Activated T-cell treated with anti-CD3 and anti-CD28 coated beads, Interleukin-2, amount 50 U/mL, for 4 hours (primary cell): Measurements from ENCODE around the gene CUL3. TPM values are rescaled to one million over a fixed set of nuclear protein-coding genes. Genes with fewer than 3 reads are reported as not detected.

Experiments used
- ATAC-seq, 2 donors: fragments of 200-7000 bp; cut with Tn5 transposase; one replicate each; pipeline ENCODE4 v1.10.0; 2021
- DNase-seq: peaks from one replicate; pipeline ENCODE4 v3.0.0-alpha.2; 2020
- H3K27me3 Mint-ChIP-seq: one replicate; pipeline ENCODE4 v1.8.0; 2021; ENCODE audit warnings: low read depth, mixed read lengths
- H3K36me3 Mint-ChIP-seq: one replicate; pipeline ENCODE4 v1.8.0; 2022; ENCODE audit warnings: mixed read lengths; ENCODE audit not compliant: insufficient read depth
- H3K4me1 Mint-ChIP-seq: one replicate; pipeline ENCODE4 v1.8.0; 2021; ENCODE audit warnings: low read depth, mixed read lengths
- H3K4me3 Mint-ChIP-seq: one replicate; pipeline ENCODE4 v1.8.0; 2021; ENCODE audit warnings: mild to moderate bottlenecking, moderate library complexity, mixed read lengths
- H3K9me3 Mint-ChIP-seq: one replicate; pipeline ENCODE4 v1.8.0; 2021; ENCODE audit warnings: mixed read lengths
- total RNA-seq, 3 donors: library from RNA; stranded (reverse); gene quantifications; one replicate each; pipeline ENCODE4 v1.2.1, GENCODE V29; 2021

Gene CUL3
- total RNA-seq, 3 donors from 2014 or later, result 83.4 to 88.8 (median 85.2) TPM

DNA sequence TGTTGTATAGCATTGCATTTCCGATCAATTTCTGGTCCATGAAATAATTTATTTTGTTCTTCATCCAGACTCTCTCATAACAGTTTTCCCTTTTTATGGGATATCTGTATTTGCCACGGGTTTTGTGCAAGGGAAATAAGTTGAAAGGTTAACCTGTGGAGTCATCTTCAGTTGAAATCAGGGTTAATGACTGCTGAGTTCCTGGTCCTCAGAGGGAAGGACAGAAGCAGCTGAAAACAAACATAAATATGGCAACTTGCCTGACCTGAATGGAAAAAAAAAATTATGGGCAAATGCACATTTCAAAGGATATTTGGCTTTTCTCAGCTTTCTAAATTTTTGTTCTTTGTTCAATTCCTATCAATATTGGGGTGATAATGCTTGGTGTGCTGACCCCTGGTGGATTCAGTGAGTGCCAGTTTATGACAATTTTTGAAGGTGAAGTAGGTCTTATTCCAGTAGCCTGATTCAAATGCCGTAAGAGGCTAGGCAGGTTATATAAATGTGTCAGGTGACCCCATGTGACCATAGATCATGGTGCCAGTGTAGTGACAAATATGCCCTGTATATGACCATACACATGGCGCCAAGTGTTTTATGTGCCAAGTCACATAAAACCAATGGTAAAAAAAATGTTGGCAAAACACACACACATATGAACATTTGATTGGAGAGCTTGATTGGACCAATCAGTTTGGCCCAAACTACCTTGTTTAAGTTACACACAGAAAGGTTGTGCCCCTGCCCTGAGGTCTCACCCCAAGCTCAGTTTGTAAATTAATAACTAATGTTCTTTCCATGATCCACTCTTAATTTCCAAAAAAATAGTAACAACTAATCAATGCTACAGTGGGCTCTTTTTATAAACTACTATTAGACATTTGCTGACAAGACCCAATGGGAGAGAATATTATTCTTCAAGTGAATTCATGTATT, 135.7 kb downstream of the CUL3 start:
- no peak overlapping the region for H3K4me3 Mint-ChIP-seq
- no peaks in the 10 kb centered on the region for H3K9me3 Mint-ChIP-seq
- no peaks in the 10 kb centered on the region for H3K36me3 Mint-ChIP-seq
- no peaks in the 10 kb centered on the region for H3K4me1 Mint-ChIP-seq
- no peak for DNase-seq
- peaks cover 3% of the 10 kb centered on the region for H3K27me3 Mint-ChIP-seq
- ATAC-seq, result no peak

DNA sequence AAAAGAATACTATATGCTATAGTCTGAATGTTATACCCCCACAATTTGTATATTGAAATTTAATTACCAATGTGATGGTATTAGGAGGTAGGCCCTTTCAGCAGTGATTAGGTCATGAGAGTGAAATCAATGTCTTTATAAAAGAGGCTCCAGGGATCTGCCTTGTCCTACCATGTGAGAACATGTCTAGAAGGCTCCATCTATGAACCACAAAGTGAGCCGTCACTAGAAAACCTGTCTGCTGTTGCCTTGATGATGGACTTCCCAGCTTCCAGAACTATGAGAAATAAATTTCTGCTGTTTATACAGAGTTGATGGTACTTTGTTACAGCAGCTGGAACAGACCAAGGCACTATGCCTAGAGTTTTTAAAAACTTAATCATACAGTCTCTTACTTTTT, 136.9 kb downstream of the CUL3 start:
- DNase-seq (no peak), ATAC-seq (no peak)
- Mint-ChIP-seq H3K9me3 (no peaks in the 10 kb centered on the region), H3K27me3 (peaks cover 14% of the 10 kb centered on the region), H3K4me1 (peaks cover 3% of the 10 kb centered on the region), H3K4me3 (no peak overlapping the region), H3K36me3 (no peaks in the 10 kb centered on the region)

DNA sequence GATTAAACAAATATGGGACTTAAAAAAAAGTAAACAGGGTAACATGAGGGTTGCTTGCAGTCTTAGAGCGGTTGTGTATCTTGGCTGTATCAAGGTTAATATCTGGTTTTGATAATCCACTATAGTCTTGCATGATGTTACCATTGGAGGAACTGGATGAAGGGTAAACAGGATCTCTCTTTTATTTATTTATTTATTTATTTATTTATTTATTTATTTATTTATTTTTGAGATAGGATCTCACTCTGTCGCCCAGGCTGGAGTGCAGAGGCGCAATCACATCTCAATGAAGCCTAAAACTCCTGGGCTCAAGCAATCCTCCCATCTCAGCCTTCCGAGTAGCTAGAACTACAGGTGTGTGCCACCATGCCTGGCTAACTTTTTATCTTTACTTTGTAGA, 140.4 kb downstream of the CUL3 start:
- Mint-ChIP-seq H3K27me3 (peaks cover 36% of the 10 kb centered on the region), H3K9me3 (no peaks in the 10 kb centered on the region), H3K4me3 (no peak overlapping the region), H3K4me1 (peaks cover 11% of the 10 kb centered on the region), H3K36me3 (no peaks in the 10 kb centered on the region)
- DNase-seq, result no peak
- no peak for ATAC-seq

DNA sequence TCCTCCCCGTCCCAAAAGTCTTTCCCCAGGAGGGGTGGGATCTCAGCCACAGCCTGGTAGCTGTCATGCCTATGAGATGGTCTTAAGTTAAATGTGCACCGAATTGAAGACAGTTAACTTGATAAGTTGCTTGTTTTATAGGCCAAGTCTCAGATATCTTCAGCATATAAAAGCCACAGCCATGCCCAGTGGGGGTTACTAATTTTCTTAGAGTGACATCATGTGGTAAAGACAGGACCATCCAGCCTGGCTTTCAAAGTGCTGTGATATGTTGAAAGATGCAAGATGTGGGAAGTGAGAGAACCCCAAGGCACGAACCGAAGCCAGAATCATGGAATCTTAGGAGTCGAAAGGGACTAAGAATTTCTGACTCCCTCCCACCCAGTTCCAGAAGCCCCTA, 141.1 kb downstream of the CUL3 start:
- peaks cover 11% of the 10 kb centered on the region for H3K4me1 Mint-ChIP-seq
- DNase-seq (no peak), ATAC-seq (no peak)
- H3K36me3 Mint-ChIP-seq, result no peaks in the 10 kb centered on the region
- no peak overlapping the region for H3K4me3 Mint-ChIP-seq
- H3K9me3 Mint-ChIP-seq, result no peaks in the 10 kb centered on the region
- peaks cover 36% of the 10 kb centered on the region for H3K27me3 Mint-ChIP-seq

DNA sequence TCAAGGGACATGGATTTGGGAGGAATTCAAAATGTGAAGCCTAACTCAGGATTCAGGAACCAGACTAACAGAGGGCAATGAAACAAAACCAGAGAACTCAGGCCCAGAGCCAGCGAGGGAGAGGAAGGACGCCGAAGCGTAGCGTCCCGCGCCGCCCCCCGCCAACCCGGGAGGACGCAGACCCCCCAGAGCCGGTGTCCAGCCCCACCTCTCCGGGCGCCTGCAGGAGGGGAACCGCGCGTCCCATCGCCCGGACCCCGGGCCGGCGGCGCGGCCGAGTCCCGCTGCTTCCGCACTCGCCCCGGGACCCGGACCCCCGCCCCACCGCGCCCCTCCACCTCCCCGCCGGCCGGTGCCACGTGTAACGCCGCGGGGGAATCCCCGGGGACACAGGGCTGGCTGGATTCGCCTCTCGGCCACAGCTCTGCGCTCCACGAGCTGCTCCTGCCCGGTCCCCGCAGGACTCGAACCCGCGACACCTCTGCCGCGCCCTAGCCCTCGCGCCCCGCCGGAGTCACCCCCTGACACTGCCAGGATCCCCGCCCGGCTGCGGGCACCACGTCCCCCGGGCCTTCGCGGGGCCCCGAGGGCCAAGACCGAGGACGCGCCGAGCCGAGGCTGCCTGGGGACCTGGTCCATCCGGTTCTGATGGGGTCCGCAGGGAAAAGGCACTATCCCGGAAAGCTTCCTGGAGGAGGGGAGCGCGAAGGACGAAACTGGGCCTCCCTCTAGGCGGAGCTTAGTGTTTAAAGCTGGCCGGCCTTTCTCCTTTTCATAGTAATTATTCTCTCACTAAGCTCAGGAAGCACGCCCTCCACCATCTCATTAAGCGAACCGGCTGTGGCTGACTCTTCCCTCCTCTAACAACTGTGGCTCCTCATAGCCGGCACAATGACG, 142.8 kb downstream of the CUL3 start:
- Mint-ChIP-seq H3K9me3 (no peaks in the 10 kb centered on the region), H3K36me3 (no peaks in the 10 kb centered on the region), H3K27me3 (peaks cover 36% of the 10 kb centered on the region), H3K4me3 (peak overlapping the region; percentile 68), H3K4me1 (peaks cover 11% of the 10 kb centered on the region)
- peak; percentile 35 to 59 for ATAC-seq
- DNase-seq, result no peak

DNA sequence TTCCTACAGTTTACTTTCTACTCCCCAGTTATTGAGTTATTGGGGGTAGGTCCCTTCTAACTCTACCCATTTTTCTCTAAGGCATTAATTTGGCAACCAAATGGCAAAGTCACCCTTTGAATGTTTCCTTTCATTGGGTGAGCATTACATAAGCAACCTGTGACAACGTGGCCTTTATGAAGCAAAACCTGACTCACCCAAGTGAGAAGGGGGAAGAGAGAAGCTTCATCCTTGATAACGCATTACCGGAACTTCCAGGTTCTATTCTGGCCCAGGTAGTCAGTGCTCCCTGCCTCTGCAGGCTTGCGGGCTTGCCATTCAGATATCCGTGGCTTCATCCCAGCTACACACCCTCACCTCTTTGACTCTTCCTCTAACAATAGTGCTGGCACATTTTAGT, 144.2 kb downstream of the CUL3 start:
- ATAC-seq, result no peak
- DNase-seq, result no peak
- Mint-ChIP-seq H3K4me1 (peaks cover 11% of the 10 kb centered on the region), H3K9me3 (no peaks in the 10 kb centered on the region), H3K4me3 (no peak overlapping the region), H3K27me3 (peaks cover 36% of the 10 kb centered on the region), H3K36me3 (no peaks in the 10 kb centered on the region)

DNA sequence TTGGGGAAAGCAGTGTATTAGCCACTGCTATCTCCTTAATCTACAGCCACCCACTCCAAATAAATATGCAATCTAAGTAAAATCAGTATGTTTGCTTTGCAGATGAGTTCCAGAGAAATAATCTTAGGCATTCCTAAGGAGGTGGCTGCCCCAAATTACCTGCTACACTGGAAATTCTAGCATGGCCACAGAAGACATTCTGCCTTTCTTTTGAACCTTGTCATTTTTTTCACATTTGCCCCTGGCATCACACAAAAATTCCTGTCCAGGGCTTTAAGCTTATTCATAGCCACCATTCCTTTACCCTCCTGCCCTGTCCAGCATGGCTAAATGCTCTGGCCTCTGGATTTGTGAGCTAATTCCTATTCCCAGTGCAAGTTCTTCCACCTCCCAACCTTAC, 146.4 kb downstream of the CUL3 start:
- no peak for DNase-seq

DNA sequence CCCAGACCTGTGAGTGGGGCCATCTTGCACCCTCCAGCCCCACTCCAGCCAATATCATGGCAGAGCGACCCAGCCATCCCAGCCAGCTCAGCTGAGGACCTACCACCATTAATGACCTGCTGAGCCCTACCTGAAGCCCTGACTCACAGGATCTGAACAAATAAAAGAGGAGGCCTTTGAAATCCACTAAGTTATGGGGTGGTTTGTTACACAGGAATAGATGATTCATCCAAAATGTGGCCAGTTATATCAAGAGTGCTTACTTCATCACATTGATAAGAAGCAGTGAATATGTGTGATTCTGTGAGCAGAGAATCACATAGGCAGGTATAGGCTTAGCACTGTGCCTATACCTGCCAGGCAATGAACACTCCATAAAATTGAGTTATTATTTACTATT, 148.5 kb downstream of the CUL3 start:
- H3K9me3 Mint-ChIP-seq, result no peaks in the 10 kb centered on the region
- H3K36me3 Mint-ChIP-seq, result no peaks in the 10 kb centered on the region
- no peak for DNase-seq
- peak; percentile 27 to 35 for ATAC-seq
- peaks cover 21% of the 10 kb centered on the region for H3K27me3 Mint-ChIP-seq
- H3K4me1 Mint-ChIP-seq, result peaks cover under 1% of the 10 kb centered on the region
- H3K4me3 Mint-ChIP-seq, result no peak overlapping the region

More for the DNA sequence above, 146.4 kb downstream of the CUL3 start:
- no peak for ATAC-seq
- peaks cover 31% of the 10 kb centered on the region for H3K27me3 Mint-ChIP-seq
- peaks cover 10% of the 10 kb centered on the region for H3K4me1 Mint-ChIP-seq
- H3K4me3 Mint-ChIP-seq, result no peak overlapping the region
- no peaks in the 10 kb centered on the region for H3K36me3 Mint-ChIP-seq
- H3K9me3 Mint-ChIP-seq, result no peaks in the 10 kb centered on the region

DNA sequence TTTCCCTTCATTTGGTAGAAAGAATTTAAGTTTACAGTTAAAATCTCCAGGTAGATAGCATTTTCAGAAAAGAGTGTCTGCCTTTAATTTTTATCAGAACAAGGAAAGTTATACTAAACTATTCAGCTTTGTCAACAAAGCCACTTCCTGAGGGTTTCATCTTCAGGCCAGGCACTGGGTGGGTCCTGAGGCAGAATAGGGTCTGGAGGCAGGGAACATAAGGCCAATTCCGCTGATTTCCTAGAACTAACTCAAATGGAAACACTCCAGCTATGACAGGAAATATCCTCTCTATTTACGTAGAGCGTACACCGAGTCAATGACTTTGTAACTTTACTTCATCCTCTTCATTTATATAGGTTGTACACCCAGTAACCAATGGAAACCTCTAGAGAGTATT, 150.5 kb downstream of the CUL3 start:
- no peaks in the 10 kb centered on the region for H3K36me3 Mint-ChIP-seq
- no peak for DNase-seq
- no peak overlapping the region for H3K4me3 Mint-ChIP-seq
- ATAC-seq, result no peak
- no peaks in the 10 kb centered on the region for H3K9me3 Mint-ChIP-seq
- H3K4me1 Mint-ChIP-seq, result no peaks in the 10 kb centered on the region
- H3K27me3 Mint-ChIP-seq, result peaks cover 13% of the 10 kb centered on the region

DNA sequence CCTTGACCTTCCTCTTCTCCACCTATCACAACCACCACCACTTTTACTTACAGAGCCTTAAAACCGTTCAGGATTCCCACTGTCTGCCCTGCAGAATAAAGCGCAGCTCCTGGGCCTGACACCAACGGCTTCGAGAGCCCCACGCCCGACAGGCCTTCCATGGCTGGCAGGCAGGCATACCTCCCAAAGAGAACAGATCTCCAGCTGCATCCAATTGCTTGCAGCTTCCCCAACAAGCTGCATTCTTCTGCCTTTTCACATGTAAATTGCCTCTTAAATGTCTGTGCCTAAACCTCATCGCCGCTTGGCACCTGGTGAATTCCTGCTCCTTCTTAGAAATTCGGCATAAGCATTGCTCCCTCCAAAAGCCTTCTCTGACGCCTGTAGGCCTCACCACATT, 151.7 kb downstream of the CUL3 start:
- Mint-ChIP-seq H3K9me3 (no peaks in the 10 kb centered on the region), H3K4me1 (no peaks in the 10 kb centered on the region)

DNA sequence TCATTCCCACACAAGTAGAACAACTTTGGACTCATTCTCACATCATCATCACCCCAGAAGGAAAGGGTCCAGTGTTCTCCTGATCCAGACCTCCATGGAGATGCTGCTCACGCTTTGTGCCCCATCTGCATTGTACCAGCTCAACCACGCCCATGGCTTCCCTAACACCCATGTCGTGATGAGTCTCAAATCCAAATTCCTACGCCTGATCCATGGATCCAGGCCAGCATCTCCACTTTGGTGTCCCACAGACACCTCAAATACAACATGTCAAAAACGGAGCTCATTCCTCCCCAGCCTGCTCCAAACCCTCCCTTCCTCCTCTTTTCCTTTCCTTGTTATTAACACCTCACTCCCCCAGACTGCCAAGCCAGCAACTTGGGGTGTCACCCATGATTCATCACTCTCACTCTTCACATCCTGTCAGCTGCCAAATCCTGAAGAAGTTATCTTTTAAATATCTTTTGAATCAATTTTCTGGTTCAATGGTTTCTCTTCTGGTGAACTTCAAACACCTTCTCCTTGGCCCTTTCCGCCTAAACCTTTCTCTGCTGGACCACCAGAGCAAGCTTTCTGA, 153.1 kb downstream of the CUL3 start:
- Mint-ChIP-seq H3K36me3 (no peaks in the 10 kb centered on the region), H3K27me3 (peaks cover 15% of the 10 kb centered on the region), H3K9me3 (no peaks in the 10 kb centered on the region), H3K4me3 (no peak overlapping the region), H3K4me1 (no peaks in the 10 kb centered on the region)
- ATAC-seq, result no peak
- no peak for DNase-seq

More for the DNA sequence above, 151.7 kb downstream of the CUL3 start:
- Mint-ChIP-seq H3K27me3 (peaks cover 15% of the 10 kb centered on the region), H3K36me3 (no peaks in the 10 kb centered on the region), H3K4me3 (no peak overlapping the region)
- no peak for DNase-seq
- ATAC-seq, result no peak

DNA sequence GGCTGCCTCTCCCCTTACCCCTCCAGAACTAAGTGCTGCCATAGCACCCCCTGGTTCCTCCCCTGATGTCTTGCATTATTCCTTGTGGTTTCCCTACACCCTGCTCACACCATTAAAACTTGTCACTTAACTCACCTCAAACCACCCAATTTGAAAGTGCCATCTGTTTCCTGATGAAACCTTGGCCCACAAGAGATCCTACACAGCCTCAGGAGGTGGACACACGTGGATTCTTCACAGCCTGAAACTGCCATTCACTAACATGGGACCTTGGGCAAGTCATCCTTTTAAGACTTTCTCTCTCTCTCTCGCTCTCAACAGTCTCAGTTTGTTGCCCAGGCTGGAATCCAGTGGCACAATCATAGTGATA, 155.7 kb downstream of the CUL3 start:
- Mint-ChIP-seq H3K27me3 (peaks cover 12% of the 10 kb centered on the region), H3K4me3 (no peak overlapping the region), H3K36me3 (no peaks in the 10 kb centered on the region), H3K4me1 (no peaks in the 10 kb centered on the region), H3K9me3 (peaks cover 4% of the 10 kb centered on the region)
- DNase-seq, result no peak
- no peak for ATAC-seq

DNA sequence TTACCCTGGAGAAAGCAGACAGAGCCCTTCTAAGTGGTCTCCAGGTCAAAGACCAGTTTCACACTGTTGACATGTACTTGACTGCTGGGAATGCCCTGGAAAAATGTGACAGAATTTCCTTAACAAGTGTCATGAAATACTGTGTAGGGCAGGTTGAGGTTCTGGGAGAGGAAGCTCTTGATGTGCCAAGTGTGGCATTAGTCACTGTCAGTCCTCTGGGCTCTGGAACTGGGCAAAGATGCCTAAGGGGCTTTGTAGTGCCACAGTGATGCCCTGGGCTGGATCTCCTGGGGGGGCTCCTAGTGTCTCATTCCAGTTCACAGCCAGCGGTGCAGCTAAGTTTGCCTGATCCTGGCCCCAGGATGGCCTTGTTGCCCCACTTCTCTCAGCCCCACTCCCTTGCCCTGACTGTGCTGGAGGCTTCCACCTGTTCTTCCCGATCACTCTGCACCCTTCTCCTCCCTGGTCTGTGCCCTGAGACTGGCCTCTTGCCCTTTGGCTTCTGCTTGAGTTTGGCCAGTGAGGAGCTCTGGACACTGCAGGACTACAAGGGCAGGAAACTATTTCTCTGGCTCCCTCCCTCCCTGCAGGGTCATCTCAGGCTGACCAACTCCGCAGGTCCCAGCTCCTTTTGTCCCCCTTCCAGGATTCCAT, 156.2 kb downstream of the CUL3 start:
- no peaks in the 10 kb centered on the region for H3K4me1 Mint-ChIP-seq
- DNase-seq (no peak), ATAC-seq (no peak)
- H3K36me3 Mint-ChIP-seq, result no peaks in the 10 kb centered on the region
- peaks cover 6% of the 10 kb centered on the region for H3K9me3 Mint-ChIP-seq
- peaks cover 12% of the 10 kb centered on the region for H3K27me3 Mint-ChIP-seq
- H3K4me3 Mint-ChIP-seq, result no peak overlapping the region

DNA sequence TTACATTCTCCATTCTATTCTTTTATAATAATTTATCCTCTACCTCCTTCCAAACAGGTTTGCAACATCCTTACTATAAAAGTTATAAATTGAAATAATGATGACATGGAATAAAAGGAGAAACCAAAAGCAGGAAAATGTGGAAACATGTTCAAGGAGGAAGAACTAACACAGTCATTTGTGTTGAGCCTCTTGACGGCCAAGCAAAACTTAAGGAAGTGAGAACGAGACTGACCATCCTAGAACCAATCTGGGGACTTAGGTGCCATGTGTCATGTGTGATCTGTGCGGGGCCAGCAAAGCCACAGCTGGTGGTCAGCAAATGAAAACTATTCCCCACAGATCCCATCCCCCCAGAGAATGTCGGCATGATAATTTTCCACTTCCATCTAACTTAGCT, 157.7 kb downstream of the CUL3 start:
- Mint-ChIP-seq H3K9me3 (peaks cover 6% of the 10 kb centered on the region), H3K4me3 (no peak overlapping the region), H3K36me3 (no peaks in the 10 kb centered on the region), H3K27me3 (peaks cover 5% of the 10 kb centered on the region), H3K4me1 (no peaks in the 10 kb centered on the region)
- ATAC-seq (no peak), DNase-seq (no peak)
